Retina (tissue), 1 donor: Measurements from ENCODE around the gene TRPM1.

Experiments
- DNase-seq: peaks from one replicate; pipeline ENCODE4 v3.0.0-alpha.2; 2016

Gene TRPM1

DNA sequence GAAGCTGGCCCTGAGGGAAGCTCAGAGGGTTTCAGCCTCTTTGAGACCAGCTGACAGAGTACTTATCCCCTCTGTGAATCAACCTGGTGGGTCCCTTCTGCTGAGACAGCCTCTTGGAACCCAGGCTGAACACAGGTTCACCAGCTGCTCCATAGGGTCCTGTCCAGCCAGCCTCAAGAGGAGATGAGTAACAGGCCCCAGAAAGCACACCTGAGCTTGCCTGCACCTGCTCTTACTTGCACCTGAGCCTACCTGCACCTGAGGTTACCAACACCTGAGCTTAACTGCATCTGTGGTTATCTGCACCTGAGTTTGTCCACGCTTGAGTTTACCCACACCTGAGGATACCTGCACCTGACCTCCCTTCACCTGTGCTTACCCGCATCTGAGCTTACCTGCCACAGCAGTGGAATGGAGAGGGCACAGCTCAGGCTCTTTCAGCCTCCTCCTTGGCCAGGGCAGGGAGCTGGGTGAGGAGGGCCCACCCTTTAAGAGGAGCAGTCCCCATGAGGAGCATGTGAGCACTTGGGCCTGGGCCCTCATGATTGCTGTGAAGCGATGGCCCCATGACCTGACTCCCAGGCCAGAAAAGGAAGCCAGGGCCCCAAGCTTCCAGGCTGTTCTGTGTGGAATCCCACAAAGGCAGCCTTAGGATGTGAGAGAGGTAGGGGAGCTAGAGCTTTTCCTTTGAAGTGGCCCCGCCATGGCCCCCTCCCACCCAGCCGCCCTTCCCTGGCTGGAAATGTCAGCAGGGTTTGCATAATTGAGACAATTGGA lies at the start of gene TRPM1:
TRPM1 (minus strand) TSS at position 464 of the 777 bp plus-strand sequence. CDS start 20,370 bp downstream, outside the sequence.
- DNase-seq, result no peak

DNA sequence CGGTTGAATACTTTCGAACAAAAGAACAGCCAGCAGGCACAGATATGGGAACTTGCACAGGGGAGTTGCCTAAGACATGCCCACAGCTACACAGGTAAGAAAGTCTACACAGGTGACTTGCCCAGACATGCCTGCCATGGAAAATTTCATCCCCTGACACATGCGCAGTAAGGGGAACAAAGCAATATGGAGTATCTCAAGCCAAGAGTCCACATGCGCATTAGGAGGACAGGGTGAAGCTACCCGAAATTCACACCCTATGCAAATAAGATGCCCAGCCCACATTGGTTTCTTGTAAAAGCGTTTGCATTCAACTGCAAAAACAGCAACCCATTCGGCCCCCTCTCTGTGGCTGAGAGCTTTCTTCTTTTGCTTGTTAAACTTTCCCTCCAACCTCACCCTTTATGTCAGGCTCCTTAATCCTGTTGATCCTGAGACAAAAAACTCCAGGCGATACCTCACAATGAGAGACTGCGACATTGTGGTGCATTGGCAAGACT lies 49.3 kb upstream of the TRPM1 start:
- DNase-seq, result no peak

DNA sequence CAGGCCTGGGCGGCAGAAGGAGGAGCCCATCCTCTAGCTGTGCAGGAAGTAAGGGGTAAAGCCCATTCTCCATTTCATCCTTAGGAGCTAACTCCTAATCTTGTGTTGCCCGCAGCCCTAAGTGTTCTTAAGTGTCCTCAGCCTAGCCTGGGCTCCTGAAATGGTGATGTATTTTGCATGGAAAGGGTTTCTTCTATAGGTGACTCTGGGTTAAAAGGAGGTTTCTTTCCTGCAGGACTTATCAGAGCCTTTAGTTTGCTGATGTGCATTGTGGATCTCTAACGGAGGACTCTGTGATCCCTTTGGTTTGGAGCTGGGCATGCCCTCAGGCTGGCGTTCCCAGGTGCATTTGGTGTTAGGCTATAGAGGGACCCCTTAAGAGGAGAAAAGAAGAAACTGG lies 48.5 kb upstream of the TRPM1 start:
- DNase-seq, result no peak

DNA sequence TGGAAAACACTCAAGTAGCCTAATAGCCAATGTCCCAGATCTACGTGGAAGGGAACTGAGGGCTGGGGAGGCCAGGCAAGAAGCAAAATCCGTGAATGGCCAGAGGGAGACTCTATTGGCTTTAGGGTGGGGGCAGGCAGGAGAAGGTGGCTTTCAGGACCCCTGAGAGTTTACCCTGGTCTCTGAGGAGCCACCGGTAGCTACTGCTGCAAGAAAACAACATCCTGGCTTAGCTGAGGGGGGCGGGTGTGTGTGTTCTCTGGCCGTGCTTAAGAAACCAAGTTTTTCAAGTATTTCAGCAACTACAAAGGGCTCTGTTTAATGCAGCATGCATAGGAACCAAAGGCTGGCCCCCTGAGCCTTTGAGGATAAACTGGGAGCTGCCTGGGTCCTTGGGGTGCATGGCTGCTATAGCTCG lies 47.6 kb upstream of the TRPM1 start:
- DNase-seq, result no peak

DNA sequence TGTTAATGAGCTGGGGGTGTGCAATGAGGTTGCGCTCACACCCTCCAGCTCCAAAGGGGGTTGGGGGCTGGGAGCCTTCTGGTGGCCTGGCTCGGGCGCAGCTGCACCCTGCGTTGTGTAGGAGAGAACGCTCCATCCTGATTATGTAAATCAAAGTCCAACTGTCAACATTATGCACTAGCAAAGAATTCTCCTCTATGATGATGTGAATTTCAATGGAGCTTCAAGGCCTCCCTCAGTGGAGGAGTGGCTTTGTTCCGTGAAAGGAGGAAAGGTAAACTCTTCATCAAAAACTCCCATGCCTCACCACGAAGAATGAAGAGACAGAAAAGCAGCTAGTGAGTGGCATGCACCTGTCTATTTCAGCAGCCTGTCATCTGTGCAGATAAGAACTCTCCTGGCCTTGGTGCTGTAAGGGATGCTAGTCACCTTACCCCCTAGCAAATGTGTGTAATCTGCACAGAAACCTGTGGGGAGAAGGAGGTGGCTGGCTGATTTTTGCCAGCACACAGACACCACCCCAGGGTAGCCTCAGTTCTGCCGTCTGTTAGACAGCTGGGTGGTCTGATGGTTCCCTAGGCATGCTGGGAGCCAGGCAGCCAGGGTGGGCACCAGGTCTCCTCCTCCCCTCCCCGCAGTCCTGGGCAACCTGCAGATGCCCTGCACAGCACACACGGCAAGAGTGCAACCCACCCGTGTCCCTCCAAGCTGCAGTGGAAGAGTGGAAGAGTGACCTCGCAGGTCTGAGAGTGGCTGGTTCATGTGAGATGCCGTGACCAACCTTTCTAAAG lies 47.0 kb upstream of the TRPM1 start:
- DNase-seq, result peak; percentile 40

DNA sequence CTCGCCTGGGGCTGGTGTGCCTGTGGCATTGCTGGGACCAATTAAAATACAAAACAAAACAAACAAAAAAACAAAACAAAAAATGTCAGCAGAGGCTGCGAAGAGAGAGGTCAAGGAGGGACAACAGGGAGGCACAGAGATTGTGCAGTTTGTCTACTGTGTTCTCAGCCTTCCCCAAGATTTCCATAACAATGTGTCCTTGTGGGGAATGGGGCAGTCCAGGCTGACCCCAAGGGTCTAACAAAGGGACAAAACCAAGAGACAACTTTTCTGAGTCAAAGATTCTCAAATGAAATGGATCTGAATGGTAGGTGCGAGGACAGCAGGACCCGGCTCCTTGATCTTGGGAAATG lies 46.4 kb upstream of the TRPM1 start:
- no peak for DNase-seq

DNA sequence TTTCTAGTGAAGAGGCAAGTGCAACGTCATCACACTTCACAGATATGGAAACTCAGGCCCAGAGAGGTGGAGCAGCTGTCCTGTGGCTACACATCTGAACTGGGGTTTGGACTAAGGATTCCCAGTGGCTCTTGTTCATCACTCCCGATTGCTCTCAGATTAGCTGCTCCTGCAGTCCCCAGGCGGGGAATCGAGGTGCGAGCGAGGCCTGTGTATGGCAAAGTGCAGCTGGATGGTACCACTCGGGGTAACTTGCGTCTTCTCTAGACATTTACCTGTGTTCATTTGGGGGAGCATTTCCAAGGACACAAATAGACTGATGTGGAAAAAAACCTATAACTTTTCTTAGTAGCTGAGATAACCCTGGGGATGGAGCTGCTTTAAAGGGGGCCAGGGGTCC lies 45.9 kb upstream of the TRPM1 start:
- no peak for DNase-seq

DNA sequence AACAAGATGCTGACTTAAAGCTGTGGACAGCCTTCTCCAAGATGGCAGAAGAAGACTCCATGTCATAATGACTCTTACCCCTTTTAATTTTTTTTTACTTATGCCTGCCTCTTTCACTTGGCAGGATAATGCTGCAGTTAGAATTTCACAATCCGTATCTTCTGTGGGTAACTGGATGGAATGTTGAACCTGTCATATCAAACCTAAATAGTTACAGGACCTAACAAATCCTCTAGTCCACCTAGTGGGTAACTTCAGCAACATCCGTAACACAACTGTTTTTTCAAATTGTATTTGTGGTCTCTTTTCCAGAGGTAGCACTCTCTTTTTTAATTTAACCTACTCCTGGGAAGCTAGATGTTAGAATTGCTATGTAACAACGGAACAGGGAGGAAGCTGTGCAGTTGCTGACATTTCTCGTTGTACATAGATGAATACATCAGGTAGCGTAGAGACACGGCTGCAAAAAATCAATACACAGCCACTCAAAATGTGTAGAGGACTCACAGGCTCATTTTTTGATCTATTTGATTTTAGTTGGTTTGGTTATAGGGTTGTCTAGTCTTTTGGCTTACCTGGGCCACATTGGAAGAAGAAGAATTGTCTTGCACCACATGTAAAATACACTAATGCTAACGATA lies 43.9 kb upstream of the TRPM1 start:
- DNase-seq, result no peak

DNA sequence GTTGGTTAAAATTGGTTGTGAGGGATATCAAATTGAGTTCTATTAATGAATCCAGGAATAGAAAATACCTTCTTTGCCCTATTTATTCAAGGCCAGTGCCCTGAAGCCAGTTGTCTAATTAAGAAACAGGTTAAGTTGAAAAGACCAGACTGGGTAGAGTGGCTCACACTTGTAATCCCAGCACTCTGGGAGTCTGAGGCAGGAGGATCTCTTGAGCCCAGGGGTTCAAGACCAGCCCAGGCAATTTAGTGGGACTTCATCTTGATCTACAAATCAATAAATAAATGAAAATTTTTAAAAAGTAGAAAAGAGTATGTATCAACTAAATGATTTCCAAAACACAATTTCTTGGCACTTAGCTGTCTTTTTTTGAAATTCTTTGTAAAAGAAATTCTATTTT lies 40.3 kb upstream of the TRPM1 start:
- DNase-seq, result no peak

DNA sequence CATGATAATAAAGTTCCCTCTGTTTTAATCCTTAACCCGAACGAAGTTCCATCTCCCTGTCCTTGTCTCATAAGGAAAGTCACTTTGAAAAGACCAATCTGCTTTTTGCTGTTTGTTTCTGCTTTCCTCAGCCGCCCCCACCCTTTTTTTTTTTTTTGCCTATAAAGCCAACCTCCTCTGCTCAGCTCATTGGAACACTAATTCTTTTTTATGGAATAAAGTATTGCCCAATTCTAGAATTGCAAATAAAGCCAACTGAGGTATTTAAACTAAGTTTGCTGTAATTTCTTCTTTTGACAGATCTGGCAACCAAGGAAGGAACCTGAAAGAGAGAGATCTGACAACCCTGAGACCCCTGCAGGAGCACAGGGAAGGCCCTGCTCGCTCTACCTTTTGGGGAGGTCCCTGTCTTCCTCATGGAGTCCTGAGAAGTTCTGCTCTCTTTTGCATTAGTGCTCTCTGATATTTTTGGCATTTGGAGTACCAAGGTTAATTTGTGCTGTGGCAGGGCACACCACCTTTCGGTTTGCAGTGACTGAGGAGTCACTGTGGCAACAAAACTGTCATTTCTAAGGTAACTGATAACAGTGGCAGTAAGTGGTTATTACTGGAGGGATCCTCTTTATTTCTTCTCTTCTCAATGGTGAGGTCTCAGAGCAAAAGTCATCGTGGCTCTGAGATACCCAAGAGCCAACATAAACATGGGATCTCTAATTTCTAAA lies 35.2 kb upstream of the TRPM1 start:
- no peak for DNase-seq

DNA sequence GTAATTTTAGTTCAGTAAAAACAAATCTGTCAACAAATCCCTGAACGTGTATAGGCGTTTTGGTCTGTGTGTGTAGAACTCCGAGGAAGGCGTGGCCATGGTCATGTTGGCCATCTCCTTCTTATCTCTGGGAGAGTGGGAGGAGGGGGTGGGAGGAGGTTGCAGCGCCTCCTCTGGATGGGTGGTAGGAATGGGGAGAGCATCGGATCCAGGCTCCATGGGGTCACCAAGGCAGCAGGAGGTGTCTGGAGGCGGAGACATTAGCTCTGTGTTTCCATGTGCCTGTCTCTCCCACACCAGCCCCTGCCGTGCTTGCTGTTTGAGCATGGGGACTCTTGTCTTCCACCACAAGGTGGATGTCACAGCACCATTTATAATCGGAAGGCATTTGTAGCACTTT lies 34.5 kb upstream of the TRPM1 start:
- DNase-seq, result no peak

DNA sequence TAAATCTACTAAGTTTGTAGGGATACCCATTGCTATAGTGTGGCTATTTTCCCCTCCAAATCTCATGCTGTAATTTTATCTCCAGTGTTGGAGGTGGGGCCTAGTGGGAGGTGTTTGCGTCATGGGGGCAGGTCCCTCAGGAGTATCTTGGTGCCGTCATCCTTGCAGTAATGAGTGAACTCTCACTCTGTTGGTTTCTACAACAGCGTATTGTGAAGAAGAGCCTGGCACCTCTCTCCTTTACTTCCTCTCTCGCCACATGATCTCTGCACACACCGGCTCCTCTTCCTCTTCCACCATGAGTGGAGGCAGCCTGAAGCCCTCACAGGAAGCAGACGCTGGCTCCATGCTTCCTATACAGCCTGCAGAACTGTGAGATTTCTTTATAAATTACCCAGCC lies 34.0 kb upstream of the TRPM1 start:
- no peak for DNase-seq

DNA sequence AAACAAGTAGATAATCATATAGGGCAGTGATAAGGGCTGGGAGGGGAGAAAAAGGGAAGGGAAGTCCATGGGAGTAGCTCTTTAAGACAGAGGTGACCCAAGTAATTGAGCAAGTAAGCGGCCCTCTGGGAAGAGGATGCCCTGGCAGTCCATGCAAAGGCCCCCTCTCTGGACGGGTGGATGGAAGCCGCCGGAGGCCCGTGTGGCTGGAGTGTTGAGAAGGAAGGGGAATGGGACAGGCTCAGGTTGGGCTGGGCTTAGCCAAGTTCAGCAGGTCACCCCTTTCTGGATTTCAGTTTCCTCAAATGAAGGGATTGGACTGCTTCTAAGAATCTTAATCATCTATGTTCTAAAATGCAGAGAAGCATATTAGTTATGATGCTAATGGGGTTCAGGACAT lies 32.4 kb upstream of the TRPM1 start:
- no peak for DNase-seq

DNA sequence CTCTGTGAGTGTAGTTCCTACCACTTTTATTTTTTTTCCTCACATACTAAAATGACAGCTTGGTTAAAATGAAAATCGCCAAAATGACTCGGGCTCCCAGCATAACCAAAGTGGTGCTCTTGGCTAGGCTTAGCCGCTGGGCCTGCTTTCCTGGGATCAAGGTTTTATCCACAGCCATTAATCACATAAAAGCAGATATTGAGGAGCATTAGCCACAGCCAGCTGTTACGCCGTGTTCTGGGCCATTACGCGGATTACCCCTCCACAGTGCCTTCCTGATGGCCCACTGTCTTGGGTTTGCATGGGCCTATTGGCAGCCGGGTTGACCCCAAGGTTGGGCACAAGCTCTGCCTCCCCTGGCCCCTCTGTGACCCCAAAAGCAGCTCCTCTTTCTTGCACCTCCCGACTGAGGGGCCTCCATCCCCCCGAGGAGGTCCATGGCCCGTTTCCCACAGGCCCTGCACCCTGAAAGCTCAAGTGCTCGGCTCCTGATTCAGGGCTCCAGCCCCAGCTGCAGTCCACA lies 30.4 kb upstream of the TRPM1 start:
- DNase-seq, result no peak

DNA sequence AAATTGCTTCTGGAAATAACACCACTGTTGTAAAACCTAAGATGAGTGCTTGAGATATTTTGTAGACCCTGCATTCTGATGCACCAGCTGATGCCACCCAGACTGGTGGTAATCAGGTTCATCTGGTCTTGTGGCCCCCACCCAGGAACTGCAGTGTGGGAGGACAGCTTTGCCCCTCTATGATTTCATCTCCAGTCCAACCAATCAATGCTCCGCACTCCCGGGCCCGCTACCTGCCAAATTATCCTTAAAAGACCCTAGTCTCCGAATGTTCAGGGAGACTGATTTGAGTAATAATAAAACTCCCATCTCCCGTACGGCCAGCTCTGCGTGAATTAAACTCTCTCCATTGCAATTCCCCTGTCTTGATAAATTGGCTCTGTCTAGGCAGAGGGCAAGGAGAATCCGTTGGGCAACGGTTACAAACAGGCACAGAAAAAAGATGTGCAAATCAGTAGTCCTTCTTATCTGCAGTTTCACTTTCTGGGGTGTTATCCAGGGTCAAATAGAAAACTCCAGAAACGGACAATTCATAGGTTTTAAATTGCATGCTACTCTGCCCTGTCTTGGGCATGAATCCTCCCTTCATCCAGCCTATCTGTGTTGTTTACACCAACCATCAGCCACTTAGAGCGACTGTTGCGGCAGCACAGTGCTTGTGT lies 29.2 kb upstream of the TRPM1 start:
- DNase-seq, result no peak

DNA sequence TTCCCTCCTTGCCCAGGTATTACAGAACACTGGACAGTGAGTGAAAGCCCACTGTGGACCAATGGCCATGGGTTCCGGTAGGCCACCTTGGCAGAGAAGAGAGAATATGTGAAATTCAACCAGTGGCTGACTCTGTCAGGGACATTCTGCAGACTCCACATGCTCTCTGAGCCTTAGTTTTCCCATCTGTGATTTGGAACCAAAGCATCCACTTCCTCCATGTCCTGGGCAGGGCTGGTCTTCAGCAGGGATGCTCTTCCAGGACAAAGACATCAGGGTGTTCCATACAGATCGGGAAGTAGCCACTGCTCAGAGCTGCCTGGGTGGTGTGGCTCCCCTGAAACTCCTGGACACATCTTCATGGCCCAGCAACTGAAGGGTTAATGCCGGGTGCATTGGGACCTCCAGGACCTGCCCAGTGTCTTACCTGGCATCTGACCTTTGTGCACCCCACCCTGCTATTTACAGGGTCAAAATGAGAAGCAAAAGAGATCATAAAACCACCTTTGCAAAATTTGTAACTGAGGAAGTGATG lies 28.3 kb upstream of the TRPM1 start:
- DNase-seq, result no peak

DNA sequence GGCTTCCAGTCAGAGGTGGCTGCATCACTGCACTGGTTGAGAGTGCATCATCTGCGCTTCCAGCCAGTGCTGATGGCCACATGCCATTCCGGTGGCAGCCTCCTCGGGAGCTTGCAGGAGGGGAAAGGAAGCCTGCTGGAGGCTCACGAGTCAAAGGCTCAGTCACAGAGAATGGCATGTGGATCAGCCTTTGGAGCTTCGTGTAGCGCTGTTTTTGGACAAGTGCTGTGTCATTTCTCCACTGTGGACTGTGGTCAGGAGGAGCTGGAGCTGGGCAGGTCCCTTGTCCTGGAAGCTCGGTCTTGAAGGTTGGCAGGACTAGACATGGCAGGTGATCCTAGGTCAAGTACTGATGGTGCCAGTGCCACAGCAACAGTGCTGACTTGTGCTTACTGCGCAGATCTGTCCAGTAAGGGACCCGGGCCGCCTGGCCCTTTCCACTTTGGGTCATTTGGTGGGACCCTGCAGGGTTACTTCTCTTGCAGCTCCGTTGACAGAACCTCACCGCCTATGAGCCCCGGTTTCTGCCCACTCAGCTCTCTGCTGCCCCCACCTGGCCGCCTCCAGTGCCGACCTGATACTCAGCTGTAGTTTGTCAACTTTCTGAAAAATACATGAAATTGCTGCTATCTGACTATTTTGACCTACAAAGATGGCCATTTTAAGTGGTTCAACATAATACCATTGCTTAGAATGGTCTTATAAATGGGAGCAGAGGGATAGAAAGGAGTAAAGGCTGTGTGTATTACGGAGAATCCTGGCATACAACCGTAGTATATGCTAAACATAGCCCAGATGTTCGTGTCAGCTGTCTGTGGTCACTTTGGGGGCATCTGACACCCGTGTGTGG lies 27.6 kb upstream of the TRPM1 start:
- peak; percentile 78 for DNase-seq

DNA sequence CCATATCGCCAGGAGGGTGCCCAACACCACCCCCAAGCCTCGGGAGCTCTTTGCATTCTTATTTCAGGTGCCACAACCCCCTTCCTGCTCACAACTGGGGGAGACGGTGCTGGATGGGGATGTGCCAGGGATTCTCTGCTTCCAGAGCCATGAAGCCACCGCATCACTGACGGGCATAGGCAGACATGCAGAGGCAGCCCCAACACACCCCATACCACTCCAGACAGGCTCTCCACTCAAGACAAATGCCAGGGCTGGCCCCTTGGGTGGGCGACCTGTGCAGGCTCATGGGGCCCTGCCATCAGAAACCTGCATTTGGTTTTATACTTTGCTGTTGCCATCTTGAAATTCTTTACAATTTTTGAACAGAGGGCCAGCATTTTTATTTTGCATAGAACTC lies 27.0 kb upstream of the TRPM1 start:
- DNase-seq, result no peak

DNA sequence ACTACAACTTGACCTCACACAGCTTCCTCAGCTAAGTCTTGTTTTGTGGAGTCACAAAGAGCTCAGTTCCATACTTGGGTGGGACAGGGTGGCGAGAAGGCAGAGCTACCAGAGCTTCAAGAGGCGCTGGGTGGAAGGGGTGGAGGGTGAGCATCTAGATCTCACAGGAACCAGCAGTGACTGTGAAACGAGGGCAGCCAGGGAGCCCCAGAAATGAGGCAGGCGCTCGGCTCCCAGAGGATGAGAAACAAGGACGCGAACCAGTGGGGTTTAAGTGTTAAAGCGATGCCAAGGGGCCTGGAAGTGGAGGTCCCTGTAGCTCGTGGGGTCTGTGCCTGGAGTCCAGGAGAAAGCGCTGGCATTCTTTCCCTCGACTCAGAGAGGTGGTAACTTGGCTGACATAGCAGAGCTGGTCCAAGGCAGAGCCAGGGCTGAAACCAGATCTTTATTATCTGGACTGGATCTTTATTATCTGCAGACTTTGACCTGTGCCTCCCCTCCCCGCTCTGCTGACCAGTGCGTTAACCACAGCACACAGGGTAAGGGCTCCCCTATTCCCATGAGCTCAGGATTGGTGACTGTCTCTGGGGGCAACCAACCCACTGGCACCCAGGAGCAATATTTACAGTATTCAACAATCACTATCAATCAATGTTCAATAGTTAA lies 26.2 kb upstream of the TRPM1 start:
- no peak for DNase-seq

DNA sequence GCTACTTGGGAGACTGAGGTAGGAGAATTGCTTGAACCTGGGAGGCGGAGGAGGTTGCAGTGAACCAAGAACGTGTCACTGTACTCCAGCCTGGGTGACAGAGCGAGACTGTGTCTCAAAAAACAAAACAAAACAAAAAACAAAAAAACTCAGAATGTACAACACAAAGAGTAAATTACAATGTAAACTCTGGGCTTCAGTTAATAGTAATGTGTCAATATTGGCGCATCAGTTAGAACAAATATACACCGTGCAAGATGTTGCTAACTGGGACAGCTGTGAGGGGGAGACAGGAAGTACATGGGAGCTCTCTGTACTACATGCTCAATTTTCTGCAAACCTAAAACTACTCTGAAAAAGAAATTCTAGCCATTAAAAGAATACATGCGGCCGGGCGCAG lies 23.5 kb upstream of the TRPM1 start:
- DNase-seq, result no peak
